Epidermal melanocyte (primary cell): ENCODE results near the gene CADPS2.
"Not testable (repeated sequence)": the region's sequence is repeated elsewhere in the genome, so short reads cannot be mapped to it uniquely, and the experiment has no call there.

Source experiments
- DNase-seq: peaks from one replicate; pipeline ENCODE4 v3.0.0; 2011; ENCODE audit warnings: low spot score; ENCODE audit not compliant: insufficient read length

The CADPS2 gene

GRCh38 chr7:122715183-122715582 is 171.1 kb downstream of the CADPS2 start:
- no peak for DNase-seq

- DNase-seq: no peak
These were observed 175.3 kb downstream of the CADPS2 start for GRCh38 chr7:122710916-122711315.

GRCh38 chr7:122709930-122710646 is 176.2 kb downstream of the CADPS2 start:
- DNase-seq: no peak

- no peak for DNase-seq
These were observed 179.4 kb downstream of the CADPS2 start for GRCh38 chr7:122706836-122707235.

- no peak for DNase-seq
These were observed 183.3 kb downstream of the CADPS2 start, which contains the start of gene RNF148 for GRCh38 chr7:122702872-122703510. TSS of gene RNF148 (minus strand) at chr7:122702922. CDS start at chr7:122702750, 172 bp downstream.

GRCh38 chr7:122699017-122699416 is 187.2 kb downstream of the CADPS2 start, which contains the start of gene RNF133:
TSS of gene RNF133 (minus strand) at chr7:122699117. CDS start at chr7:122698918, 199 bp downstream.
- no peak for DNase-seq

GRCh38 chr7:122695816-122696215 is 190.4 kb downstream of the CADPS2 start:
- DNase-seq: no peak

GRCh38 chr7:122694697-122695096 is 191.6 kb downstream of the CADPS2 start:
- no peak for DNase-seq

- DNase-seq: no peak
These were observed 193.4 kb downstream of the CADPS2 start for GRCh38 chr7:122692769-122693309.

- DNase-seq: no peak
These were observed 194.6 kb downstream of the CADPS2 start for GRCh38 chr7:122691569-122692235.

- DNase-seq: no peak
These were observed 196.7 kb downstream of the CADPS2 start for GRCh38 chr7:122689346-122690109.

- no peak for DNase-seq
These were observed 197.8 kb downstream of the CADPS2 start for GRCh38 chr7:122688400-122688998.

GRCh38 chr7:122686360-122686878 is 199.8 kb downstream of the CADPS2 start:
- DNase-seq: no peak

- DNase-seq: no peak
These were observed 201.8 kb downstream of the CADPS2 start for GRCh38 chr7:122684504-122684903.

GRCh38 chr7:122682815-122683550 is 203.3 kb downstream of the CADPS2 start:
- DNase-seq: no peak

- not testable (repeated sequence) for DNase-seq
These were observed 205.1 kb downstream of the CADPS2 start for GRCh38 chr7:122681186-122681585.

GRCh38 chr7:122679813-122680212 is 206.4 kb downstream of the CADPS2 start:
- no peak for DNase-seq

GRCh38 chr7:122679269-122679709 is 207.0 kb downstream of the CADPS2 start:
- not testable (repeated sequence) for DNase-seq

- no peak for DNase-seq
These were observed 209.1 kb downstream of the CADPS2 start for GRCh38 chr7:122677149-122677548.

- no peak for DNase-seq
These were observed 209.8 kb downstream of the CADPS2 start for GRCh38 chr7:122676466-122676865.
